Endothelial cell of umbilical vein (primary cell): Measurements from ENCODE around the gene OXTR.

ENCODE experiments used
- POLR2A ChIP-seq: IDR thresholded peaks from 2 replicates; pipeline ENCODE4 v1.6.1; 2012; ENCODE audit warnings: low read depth, mild to moderate bottlenecking, control low read depth, low read length
- TF ChIP-seq, protein P1 (sequence below), 2 donors: IDR thresholded peaks; 1 replicate in 1 of 2; 2 replicates in 1 of 2; pipeline ENCODE4 v1.5.1; 2011; ENCODE audit warnings: low read length in 2 of 2, mild to moderate bottlenecking in 2 of 2, moderate library complexity in 2 of 2, control low read depth in 1 of 2, inconsistent platforms in 1 of 2, low read depth in 1 of 2; ENCODE audit not compliant: insufficient read depth in 1 of 2; ENCODE audit errors: extremely low read depth in 1 of 2

DNA sequence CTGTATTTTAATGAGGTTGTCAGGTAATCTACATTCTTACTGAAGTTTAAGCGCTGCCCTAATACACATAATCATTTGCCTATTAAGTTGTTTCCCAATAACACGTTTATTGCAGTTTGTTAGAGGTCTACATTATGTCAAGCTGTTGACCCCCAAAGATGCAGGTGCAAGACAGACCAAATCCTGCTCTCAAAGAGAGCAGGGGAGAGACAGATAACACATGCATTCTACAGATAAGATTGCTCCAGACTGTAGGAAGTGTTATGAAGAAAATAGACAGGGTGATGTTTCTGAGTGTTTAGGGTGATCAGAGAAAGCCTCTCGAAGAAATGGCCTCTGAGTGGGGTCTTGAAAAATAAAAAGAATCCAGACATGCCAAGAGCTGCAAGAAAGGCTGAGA lies 24.8 kb upstream of the OXTR start:
- TF ChIP-seq, protein P1, sequence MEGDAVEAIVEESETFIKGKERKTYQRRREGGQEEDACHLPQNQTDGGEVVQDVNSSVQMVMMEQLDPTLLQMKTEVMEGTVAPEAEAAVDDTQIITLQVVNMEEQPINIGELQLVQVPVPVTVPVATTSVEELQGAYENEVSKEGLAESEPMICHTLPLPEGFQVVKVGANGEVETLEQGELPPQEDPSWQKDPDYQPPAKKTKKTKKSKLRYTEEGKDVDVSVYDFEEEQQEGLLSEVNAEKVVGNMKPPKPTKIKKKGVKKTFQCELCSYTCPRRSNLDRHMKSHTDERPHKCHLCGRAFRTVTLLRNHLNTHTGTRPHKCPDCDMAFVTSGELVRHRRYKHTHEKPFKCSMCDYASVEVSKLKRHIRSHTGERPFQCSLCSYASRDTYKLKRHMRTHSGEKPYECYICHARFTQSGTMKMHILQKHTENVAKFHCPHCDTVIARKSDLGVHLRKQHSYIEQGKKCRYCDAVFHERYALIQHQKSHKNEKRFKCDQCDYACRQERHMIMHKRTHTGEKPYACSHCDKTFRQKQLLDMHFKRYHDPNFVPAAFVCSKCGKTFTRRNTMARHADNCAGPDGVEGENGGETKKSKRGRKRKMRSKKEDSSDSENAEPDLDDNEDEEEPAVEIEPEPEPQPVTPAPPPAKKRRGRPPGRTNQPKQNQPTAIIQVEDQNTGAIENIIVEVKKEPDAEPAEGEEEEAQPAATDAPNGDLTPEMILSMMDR (IDR thresholded peaks at IDR 0.05; ENCODE audit: extremely low read depth in 1 of 2, insufficient read depth in 1 of 2, low read depth in 1 of 2, low read length in 2 of 2) = no peak
- TF ChIP-seq POLR2A = no peak
